ENCODE results near the gene VAV3.

Gene VAV3

GRCh38 chr1:107935396-107936064 lies 29.4 kb downstream of the VAV3 start:
- no peaks in the 10 kb centered on the region for H3K9me3 ChIP-seq (ENCODE audit: control insufficient read depth, insufficient read depth, low read length)
- H3K27ac ChIP-seq (ENCODE audit: low read depth, low read length): peak overlapping the region; percentile 63
- no peaks in the 10 kb centered on the region for H4K20me1 ChIP-seq (ENCODE audit: control insufficient read depth, insufficient read depth, low read depth, low read length)
- TF ChIP-seq EZH2phosphoT487 (IDR thresholded peaks at IDR 0.05; ENCODE audit: borderline replicate concordance, low read length): no peak
- H3K4me3 ChIP-seq (ENCODE audit: low read length): peak overlapping the region; percentile 61
- no peaks in the 10 kb centered on the region for H3K36me3 ChIP-seq (ENCODE audit: control insufficient read depth, low read length)
- H3K27me3 ChIP-seq (ENCODE audit: control insufficient read depth, low read length): no peaks in the 10 kb centered on the region
- peaks cover 50% of the 10 kb centered on the region for H3K4me1 ChIP-seq (ENCODE audit: control insufficient read depth, low read length)
- peaks cover 8% of the 10 kb centered on the region; the same call in 1 of the 2 replicates for H3F3A ChIP-seq (ENCODE audit: control insufficient read depth, insufficient read depth)
- no peaks in the 10 kb centered on the region for H3K79me2 ChIP-seq (ENCODE audit: control insufficient read depth, low read length)
- no peaks in the 10 kb centered on the region for H3K9me2 ChIP-seq (replicated peaks; ENCODE audit: control insufficient read depth, low read length)
- peak overlapping the region; percentile 66 for H3K4me2 ChIP-seq (ENCODE audit: low read length)

- Histone ChIP-seq H3K4me3 (ENCODE audit: low read length) (peak overlapping the region; percentile 61), H4K20me1 (ENCODE audit: control insufficient read depth, insufficient read depth, low read depth, low read length) (no peaks in the 10 kb centered on the region), H3K4me1 (ENCODE audit: control insufficient read depth, low read length) (peaks cover 50% of the 10 kb centered on the region), H3K27ac (ENCODE audit: low read depth, low read length) (peak overlapping the region; percentile 63), H3K36me3 (ENCODE audit: control insufficient read depth, low read length) (no peaks in the 10 kb centered on the region), H3K9me3 (ENCODE audit: control insufficient read depth, insufficient read depth, low read length) (no peaks in the 10 kb centered on the region), H3K79me2 (ENCODE audit: control insufficient read depth, low read length) (no peaks in the 10 kb centered on the region), H3K9me2 (replicated peaks; ENCODE audit: control insufficient read depth, low read length) (no peaks in the 10 kb centered on the region), H3K4me2 (ENCODE audit: low read length) (peak overlapping the region; percentile 66), H3F3A (ENCODE audit: control insufficient read depth, insufficient read depth) (peaks cover 8% of the 10 kb centered on the region; the same call in 1 of the 2 replicates), H3K27me3 (ENCODE audit: control insufficient read depth, low read length) (no peaks in the 10 kb centered on the region)
- TF ChIP-seq EZH2phosphoT487 (IDR thresholded peaks at IDR 0.05; ENCODE audit: borderline replicate concordance, low read length) (no peak), CTCF (IDR thresholded peaks at IDR 0.05; ENCODE audit: low read depth, low read length, poor library complexity, severe bottlenecking) (no peak)
These were observed 30.4 kb downstream of the VAV3 start for GRCh38 chr1:107934578-107934977.

GRCh38 chr1:107933736-107934135 lies 31.2 kb downstream of the VAV3 start:
- peak overlapping the region; percentile 66; the same call in 1 of the 2 replicates for H3K4me2 ChIP-seq (ENCODE audit: low read length)
- no peaks in the 10 kb centered on the region for H3K9me3 ChIP-seq (ENCODE audit: control insufficient read depth, insufficient read depth, low read length)
- TF ChIP-seq EZH2phosphoT487 (IDR thresholded peaks at IDR 0.05; ENCODE audit: borderline replicate concordance, low read length) (no peak), CTCF (IDR thresholded peaks at IDR 0.05; ENCODE audit: low read depth, low read length, poor library complexity, severe bottlenecking) (no peak)
- H3F3A ChIP-seq (ENCODE audit: control insufficient read depth, insufficient read depth): peaks cover 8% of the 10 kb centered on the region; the same call in 1 of the 2 replicates
- no peaks in the 10 kb centered on the region for H3K9me2 ChIP-seq (replicated peaks; ENCODE audit: control insufficient read depth, low read length)
- H3K79me2 ChIP-seq (ENCODE audit: control insufficient read depth, low read length): no peaks in the 10 kb centered on the region
- H3K36me3 ChIP-seq (ENCODE audit: control insufficient read depth, low read length): no peaks in the 10 kb centered on the region
- no peaks in the 10 kb centered on the region for H3K27me3 ChIP-seq (ENCODE audit: control insufficient read depth, low read length)
- no peaks in the 10 kb centered on the region for H4K20me1 ChIP-seq (ENCODE audit: control insufficient read depth, insufficient read depth, low read depth, low read length)
- H3K27ac ChIP-seq (ENCODE audit: low read depth, low read length): peak overlapping the region; percentile 63; the same call in 1 of the 2 replicates
- peaks cover 50% of the 10 kb centered on the region for H3K4me1 ChIP-seq (ENCODE audit: control insufficient read depth, low read length)
- no peak overlapping the region for H3K4me3 ChIP-seq (ENCODE audit: low read length)

- Histone ChIP-seq H3K27me3 (ENCODE audit: control insufficient read depth, low read length) (no peaks in the 10 kb centered on the region), H3K4me1 (ENCODE audit: control insufficient read depth, low read length) (peaks cover 29% of the 10 kb centered on the region), H3F3A (ENCODE audit: control insufficient read depth, insufficient read depth) (peaks cover 8% of the 10 kb centered on the region; the same call in 1 of the 2 replicates), H3K79me2 (ENCODE audit: control insufficient read depth, low read length) (no peaks in the 10 kb centered on the region), H3K4me3 (ENCODE audit: low read length) (no peak overlapping the region), H3K9me3 (ENCODE audit: control insufficient read depth, insufficient read depth, low read length) (no peaks in the 10 kb centered on the region), H3K9me2 (replicated peaks; ENCODE audit: control insufficient read depth, low read length) (no peaks in the 10 kb centered on the region), H3K4me2 (ENCODE audit: low read length) (no peak overlapping the region), H3K36me3 (ENCODE audit: control insufficient read depth, low read length) (no peaks in the 10 kb centered on the region), H3K27ac (ENCODE audit: low read depth, low read length) (no peak overlapping the region), H4K20me1 (ENCODE audit: control insufficient read depth, insufficient read depth, low read depth, low read length) (no peaks in the 10 kb centered on the region)
- no peak for TF ChIP-seq EZH2phosphoT487 (IDR thresholded peaks at IDR 0.05; ENCODE audit: borderline replicate concordance, low read length)
- no peak for TF ChIP-seq CTCF (IDR thresholded peaks at IDR 0.05; ENCODE audit: low read depth, low read length, poor library complexity, severe bottlenecking)
These were observed 34.7 kb downstream of the VAV3 start for GRCh38 chr1:107930292-107930691.
